Muscle of leg (tissue), 11 donors: Measurements from ENCODE around the gene DMAC2L. TPM values are rescaled to one million over a fixed set of nuclear protein-coding genes. Genes with fewer than 3 reads are reported as not detected.
A peak's percentile ranks its signal among the peaks of the same experiment; 100 is the strongest.

Experiments
- DNase-seq: peaks from one replicate; pipeline ENCODE4 v3.0.0; 2013
- H3K27ac ChIP-seq: one replicate; pipeline ENCODE4 v1.5.1; 2013; ENCODE audit warnings: mild to moderate bottlenecking, low read length, control low read depth
- H3K27me3 ChIP-seq: one replicate; pipeline ENCODE4 v1.6.1; 2013; ENCODE audit warnings: low read length; ENCODE audit not compliant: control insufficient read depth, insufficient read depth
- H3K36me3 ChIP-seq: one replicate; pipeline ENCODE4 v1.6.1; 2013; ENCODE audit warnings: low read length; ENCODE audit not compliant: control insufficient read depth, insufficient read depth
- H3K4me1 ChIP-seq: one replicate; pipeline ENCODE4 v1.6.1; 2013; ENCODE audit warnings: low read length; ENCODE audit not compliant: control insufficient read depth, insufficient read depth
- H3K4me3 ChIP-seq: one replicate; pipeline ENCODE4 v1.5.1; 2013; ENCODE audit warnings: low read length, control low read depth
- H3K9me3 ChIP-seq: replicated peaks from 2 replicates; pipeline ENCODE4 v1.6.1; 2013; ENCODE audit warnings: low read depth, low read length; ENCODE audit not compliant: control insufficient read depth
- WGBS: methylation state at CpG from one replicate; pipeline ENCODE4 v1.1.5; 2013; ENCODE audit warnings: missing lambda C conversion rate; ENCODE audit not compliant: insufficient coverage; 5-methylcytosine and 5-hydroxymethylcytosine counted together
- polyA plus RNA-seq, 8 donors: library from polyadenylated mRNA; unstranded; fragments of 120-200 nt; gene quantifications; one replicate each; pipeline versions ENCODE4 v1.2.1 to v1.2.3, GENCODE V29; 2013; ENCODE audit warnings: inconsistent platforms in 1 of 8, low replicate concordance in 1 of 8; ENCODE audit not compliant: insufficient read length in 8 of 8, insufficient read depth in 1 of 8
- total RNA-seq: library from RNA; stranded (reverse); fragments of 120-200 nt; gene quantifications from one replicate; pipeline ENCODE4 v1.2.4, GENCODE V29; 2013

The DMAC2L gene
- total and polyA plus RNA-seq, 9 donors: 6.7 to 19.1 (median 15.0) TPM

DNA sequence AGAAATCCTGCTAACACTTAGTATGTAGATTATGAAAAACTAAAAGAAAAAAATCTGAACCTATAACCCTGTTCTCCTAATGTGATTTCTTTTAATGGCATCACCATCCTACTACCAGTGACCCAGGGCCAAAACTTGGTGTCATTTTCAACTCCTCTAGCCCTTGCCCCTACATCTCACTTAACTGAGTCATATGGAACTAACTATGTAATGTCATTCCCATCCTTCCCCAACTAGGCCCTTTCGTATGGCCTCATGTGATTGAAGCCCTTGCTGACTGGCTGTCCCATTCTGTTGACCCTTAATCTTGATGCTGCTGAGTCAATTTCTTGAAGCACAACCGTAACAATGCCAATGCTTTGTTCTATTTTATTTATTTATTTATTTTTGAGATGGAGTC is 7.6 kb downstream of the DMAC2L start:
- no peak for DNase-seq
- no peaks in the 10 kb centered on the region for H3K4me1 ChIP-seq
- H3K36me3 ChIP-seq: peaks cover 9% of the 10 kb centered on the region
- no peak overlapping the region for H3K4me3 ChIP-seq
- no CpG with 5 or more reads among the region's 2 CpGs for WGBS
- H3K9me3 ChIP-seq: no peaks in the 10 kb centered on the region
- H3K27me3 ChIP-seq: no peaks in the 10 kb centered on the region
- no peak overlapping the region for H3K27ac ChIP-seq

DNA sequence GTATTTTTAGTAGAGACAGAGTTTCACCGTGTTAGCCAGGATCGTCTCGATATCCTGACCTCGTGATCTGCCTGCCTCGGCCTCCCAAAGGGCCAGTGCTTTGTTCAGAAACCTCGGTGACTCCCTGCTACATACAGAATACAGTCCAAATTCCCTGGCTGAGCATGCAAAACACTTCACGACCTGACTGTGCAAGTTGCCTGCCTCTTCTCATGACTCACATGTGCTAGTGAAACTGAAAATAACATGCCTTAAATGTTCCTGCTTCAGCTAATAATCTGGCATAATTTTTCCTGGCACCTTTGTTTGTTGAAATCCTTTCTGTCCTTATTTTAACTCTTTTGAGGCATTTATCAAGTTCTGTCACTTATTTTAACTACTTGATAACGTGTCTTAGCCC is 8.2 kb downstream of the DMAC2L start:
- WGBS: 66% methylated on average over 8 of the region's 8 CpGs
- Histone ChIP-seq H3K36me3 (peaks cover 11% of the 10 kb centered on the region), H3K27me3 (no peaks in the 10 kb centered on the region), H3K4me1 (no peaks in the 10 kb centered on the region), H3K27ac (no peak overlapping the region), H3K9me3 (no peaks in the 10 kb centered on the region), H3K4me3 (no peak overlapping the region)
- DNase-seq: peak; percentile 46

DNA sequence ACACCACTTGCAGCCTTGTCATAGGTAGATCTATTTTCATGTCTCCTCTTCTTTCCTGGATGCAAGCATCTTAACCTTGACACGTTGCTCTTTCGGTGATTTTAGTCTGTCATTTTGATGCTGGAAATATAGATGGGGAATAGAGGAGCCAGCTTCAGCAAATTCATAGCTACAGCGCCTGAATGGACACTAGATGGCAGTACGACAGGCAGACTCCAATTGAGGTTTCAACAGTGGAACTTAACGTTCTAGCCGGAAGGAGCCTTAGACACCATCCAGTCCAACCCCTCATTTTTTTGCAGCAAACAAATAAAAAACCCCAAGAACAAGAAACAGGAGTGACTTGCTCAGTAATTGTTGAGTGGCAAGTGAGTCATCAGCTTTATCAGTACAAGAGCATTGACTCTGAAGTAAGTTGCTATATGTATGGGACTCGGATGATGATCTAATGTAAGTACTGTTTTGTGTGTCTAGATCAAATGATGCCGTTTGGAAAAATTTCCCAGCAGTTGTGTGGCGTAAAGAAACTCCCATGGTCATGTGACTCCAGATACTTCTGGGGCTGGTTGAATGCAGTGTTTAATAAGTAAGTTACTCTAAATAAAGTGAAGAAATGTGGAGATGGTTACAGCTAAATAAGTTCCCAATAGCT is 9.0 kb downstream of the DMAC2L start:
- 5% methylated on average over 3 of the region's 9 CpGs for WGBS
- Histone ChIP-seq H3K4me1 (no peaks in the 10 kb centered on the region), H3K4me3 (peak overlapping the region; percentile 18), H3K27ac (peak overlapping the region; percentile 83), H3K27me3 (no peaks in the 10 kb centered on the region), H3K9me3 (no peaks in the 10 kb centered on the region), H3K36me3 (peaks cover 11% of the 10 kb centered on the region)
- peak; percentile 94 for DNase-seq

DNA sequence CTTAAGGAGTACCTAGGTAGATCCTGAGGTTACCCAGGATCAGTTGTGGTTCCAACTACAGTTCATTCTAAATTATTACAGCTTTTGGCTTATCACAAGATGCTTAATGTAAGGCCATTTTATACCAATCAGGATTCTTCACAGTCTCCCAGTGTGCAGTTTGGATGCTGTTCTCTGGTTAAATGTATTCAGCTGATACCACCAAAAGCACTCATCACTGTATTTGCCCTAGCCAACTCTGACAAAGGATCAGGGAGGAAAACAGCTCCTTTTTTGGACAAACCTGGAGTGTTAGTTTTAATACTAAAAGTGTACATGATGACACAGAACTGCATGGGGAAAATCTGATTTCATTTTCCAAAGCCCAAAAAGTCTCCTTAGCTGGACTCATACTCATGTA is 19.5 kb downstream of the DMAC2L start:
- peaks cover 19% of the 10 kb centered on the region for H3K36me3 ChIP-seq
- DNase-seq: no peak

DNA sequence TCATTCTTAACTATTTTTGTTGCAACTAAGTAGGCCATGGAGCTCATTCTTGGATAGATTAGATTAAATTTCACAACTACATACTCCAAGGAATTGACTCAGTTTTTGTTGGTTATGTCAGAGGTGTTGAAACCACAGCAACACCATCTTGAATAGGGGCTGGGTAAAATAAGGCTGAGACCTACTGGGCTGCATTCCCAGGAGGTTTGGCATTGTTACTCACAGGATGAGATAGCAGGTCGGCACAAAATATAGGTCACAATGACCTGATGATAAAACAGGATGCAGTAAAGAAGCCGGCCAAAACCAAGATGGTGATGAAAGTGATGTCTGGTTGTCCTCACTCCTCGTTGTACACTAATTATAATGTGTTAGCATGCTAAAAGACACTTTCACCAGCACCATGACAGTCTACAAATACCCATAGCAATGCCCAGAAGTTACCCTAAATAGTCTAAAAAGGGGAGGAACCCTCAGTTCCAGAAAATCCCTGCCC is 20.9 kb downstream of the DMAC2L start:
- no peak for DNase-seq
- Histone ChIP-seq H3K4me1 (peaks cover 16% of the 10 kb centered on the region), H3K36me3 (peaks cover 16% of the 10 kb centered on the region), H3K4me3 (no peak overlapping the region), H3K27ac (no peak overlapping the region), H3K27me3 (no peaks in the 10 kb centered on the region), H3K9me3 (no peaks in the 10 kb centered on the region)
- WGBS: 17% methylated on average over 1 of the region's 3 CpGs

More for the DNA sequence above, 19.5 kb downstream of the DMAC2L start:
- no peak overlapping the region for H3K27ac ChIP-seq
- H3K4me3 ChIP-seq: no peak overlapping the region
- no peaks in the 10 kb centered on the region for H3K27me3 ChIP-seq
- H3K4me1 ChIP-seq: peaks cover 16% of the 10 kb centered on the region
- H3K9me3 ChIP-seq: no peaks in the 10 kb centered on the region

DNA sequence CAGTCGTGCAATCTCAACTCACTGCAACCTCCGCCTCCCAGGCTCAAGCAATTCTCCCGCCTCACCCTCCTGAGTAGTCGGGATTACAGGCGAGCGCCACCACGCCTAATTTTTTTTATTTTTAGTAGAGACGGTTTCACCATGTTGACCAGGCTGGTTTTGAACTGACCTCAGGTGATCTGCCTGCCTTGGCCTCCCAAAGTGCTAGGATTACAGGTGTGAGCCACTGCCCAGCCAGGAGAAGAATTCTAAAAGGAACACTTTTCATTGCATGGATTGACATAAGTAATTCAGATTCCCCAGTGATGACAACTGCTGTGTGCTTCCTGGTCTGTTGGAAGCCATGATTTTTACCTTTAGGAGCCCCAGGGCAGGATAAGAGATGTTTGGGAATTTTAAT is 22.1 kb downstream of the DMAC2L start:
- H3K36me3 ChIP-seq: peaks cover 14% of the 10 kb centered on the region
- 98% methylated on average over 8 of the region's 8 CpGs for WGBS
- H3K4me1 ChIP-seq: peaks cover 16% of the 10 kb centered on the region
- no peaks in the 10 kb centered on the region for H3K27me3 ChIP-seq
- no peak for DNase-seq
- H3K9me3 ChIP-seq: no peaks in the 10 kb centered on the region
- H3K27ac ChIP-seq: peak overlapping the region; percentile 91
- H3K4me3 ChIP-seq: no peak overlapping the region

DNA sequence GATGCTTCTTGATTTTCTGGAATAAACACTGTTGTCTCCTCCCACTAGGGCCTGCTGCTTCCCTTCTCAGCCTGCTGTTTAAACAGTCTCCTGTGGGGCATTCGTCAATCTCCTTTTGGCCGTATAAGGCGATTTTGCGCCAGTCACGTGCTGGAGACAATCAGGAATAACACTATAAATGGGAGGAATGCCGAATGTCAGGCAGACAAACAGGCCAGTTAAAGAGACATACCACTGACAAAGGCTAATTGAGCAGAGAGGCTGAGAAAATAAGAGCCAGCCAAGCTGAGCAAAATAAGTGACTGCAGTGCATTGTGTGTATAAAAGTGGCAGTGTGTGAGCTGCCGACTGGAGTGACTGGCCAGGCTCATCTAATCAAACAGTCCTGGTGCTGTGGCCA is 23.3 kb downstream of the DMAC2L start:
- H3K27ac ChIP-seq: peak overlapping the region; percentile 91

DNA sequence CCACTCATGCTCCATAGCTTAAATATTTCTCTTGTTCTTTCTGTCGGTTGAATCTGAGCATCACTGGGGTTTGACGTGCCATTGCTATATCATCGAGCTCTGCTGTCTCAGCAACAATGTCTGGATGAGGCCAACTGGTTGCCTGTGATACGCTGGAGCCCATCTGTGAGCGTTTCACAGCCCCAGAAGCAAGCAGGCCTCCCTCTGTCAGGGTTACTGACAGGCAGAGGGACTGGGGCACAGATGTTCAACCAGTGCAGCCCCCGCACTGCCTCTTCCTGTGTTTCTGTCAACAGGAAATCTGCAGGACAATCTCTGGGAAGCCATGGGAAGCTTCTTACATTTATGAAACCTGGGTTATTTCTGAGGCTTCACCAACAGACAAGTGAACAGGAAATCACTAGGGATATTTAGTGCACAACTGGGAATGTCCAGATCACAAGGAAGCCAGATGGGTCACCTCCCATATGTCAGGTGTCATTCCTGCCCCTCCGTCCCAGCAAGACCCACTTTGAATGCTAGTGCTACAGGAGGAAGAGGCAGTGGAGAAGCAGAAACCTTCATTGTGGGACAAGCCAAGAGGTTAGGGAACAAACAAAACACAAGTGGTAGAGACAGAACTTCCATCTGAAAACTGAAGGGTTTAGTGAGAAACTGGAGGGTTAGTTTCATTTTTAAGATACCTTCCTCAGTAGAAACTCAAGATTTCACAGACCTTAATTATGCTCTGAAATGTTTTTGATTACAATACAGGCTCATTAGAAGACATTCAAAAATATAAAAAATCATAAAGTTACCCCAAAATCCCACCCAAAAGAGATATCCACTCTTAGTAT is 24.1 kb downstream of the DMAC2L start:
- DNase-seq: peak; percentile 82
- peaks cover 9% of the 10 kb centered on the region for H3K36me3 ChIP-seq
- H3K27me3 ChIP-seq: no peaks in the 10 kb centered on the region
- peaks cover 16% of the 10 kb centered on the region for H3K4me1 ChIP-seq
- H3K27ac ChIP-seq: peak overlapping the region; percentile 91
- no peak overlapping the region for H3K4me3 ChIP-seq
- no peaks in the 10 kb centered on the region for H3K9me3 ChIP-seq
- 5% methylated on average over 6 of the region's 7 CpGs for WGBS

More for the DNA sequence above, 23.3 kb downstream of the DMAC2L start:
- Histone ChIP-seq H3K27me3 (no peaks in the 10 kb centered on the region), H3K9me3 (no peaks in the 10 kb centered on the region), H3K36me3 (peaks cover 11% of the 10 kb centered on the region), H3K4me1 (peaks cover 16% of the 10 kb centered on the region), H3K4me3 (no peak overlapping the region)
- DNase-seq: peak; percentile 96
- 0% methylated on average over 5 of the region's 7 CpGs for WGBS

DNA sequence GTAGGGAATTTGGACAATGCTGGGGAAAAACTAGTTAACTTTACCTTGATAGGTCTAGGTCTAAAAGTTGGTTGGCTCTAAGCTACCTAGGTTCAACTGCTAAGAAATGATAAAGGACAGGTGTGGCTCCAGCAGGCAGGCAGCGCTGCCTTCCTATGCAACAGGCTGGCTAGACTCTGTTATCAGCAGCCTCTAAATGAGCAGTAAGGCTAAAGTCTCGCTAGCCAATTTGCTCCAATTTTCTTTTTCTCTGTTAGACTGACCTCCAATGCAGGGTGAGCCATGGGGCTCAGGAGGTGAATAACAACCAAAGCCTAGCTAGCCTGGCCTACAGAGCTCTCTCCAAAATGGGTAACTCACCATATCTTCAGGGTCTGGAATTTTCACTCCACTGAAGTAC is 26.5 kb downstream of the DMAC2L start:
- Histone ChIP-seq H3K4me3 (no peak overlapping the region), H3K36me3 (peaks cover 2% of the 10 kb centered on the region), H3K9me3 (no peaks in the 10 kb centered on the region), H3K27me3 (no peaks in the 10 kb centered on the region), H3K4me1 (peaks cover 22% of the 10 kb centered on the region), H3K27ac (no peak overlapping the region)
- WGBS: 100% methylated on average over 2 of the region's 2 CpGs
- no peak for DNase-seq

DNA sequence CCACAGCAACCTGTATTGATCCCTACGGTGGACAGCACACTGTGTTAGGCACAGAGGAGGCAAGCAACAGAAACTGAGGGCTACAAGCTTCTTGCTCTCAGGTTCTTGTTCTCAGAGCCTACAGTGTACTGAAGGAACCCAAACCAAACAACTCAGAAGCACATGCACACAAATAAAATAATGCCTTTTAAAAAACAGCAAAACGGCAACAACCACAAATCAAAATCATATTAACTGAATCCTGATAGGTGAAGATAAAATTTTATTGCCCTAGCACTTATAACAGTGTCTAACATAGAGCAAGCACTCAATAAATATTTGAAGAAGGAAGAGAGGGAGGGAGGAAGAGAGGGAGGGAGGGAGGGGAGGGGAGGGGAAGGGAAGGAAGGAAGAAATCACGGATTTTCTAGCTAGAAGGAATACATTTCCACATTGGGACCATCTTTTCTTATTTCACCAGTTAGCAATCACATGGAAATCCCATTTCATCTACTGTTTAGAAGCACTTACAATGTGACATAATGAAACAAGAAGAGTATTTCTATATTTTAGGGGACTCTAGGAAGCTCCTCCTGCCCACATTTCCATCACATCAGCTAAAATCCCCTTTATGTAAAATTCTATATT is 27.2 kb downstream of the DMAC2L start:
- Histone ChIP-seq H3K4me1 (peaks cover 22% of the 10 kb centered on the region), H3K4me3 (no peak overlapping the region), H3K36me3 (peaks cover 2% of the 10 kb centered on the region), H3K9me3 (no peaks in the 10 kb centered on the region), H3K27me3 (no peaks in the 10 kb centered on the region), H3K27ac (no peak overlapping the region)
- DNase-seq: no peak
- WGBS: no CpG with 5 or more reads among the region's 3 CpGs
